ENCODE data around the gene BCL11B. TPM values are rescaled to one million over a fixed set of nuclear protein-coding genes. Genes with fewer than 3 reads are reported as not detected.

BCL11B gene
- total and polyA plus RNA-seq, 9 of the 15 experiments (the other 6 are each of a cell fraction or from before 2014, with no cell fraction given) = 0.09 TPM; not detected in 8

- H2AFZ ChIP-seq (ENCODE audit: low read depth, low read length) = no peak overlapping the region
- no TSS peak for BruUV-seq (replicated peaks)
- intact Hi-C loops (cut with micrococcal nuclease) (no loop called here), in situ Hi-C loops (cut with MboI) (no loop called here)
- no peak overlapping the region for H3K9ac ChIP-seq (ENCODE audit: insufficient read depth in 1 of 2, low read depth in 2 of 2, low read length in 2 of 2)
- no peaks in the 10 kb centered on the region for H4K20me1 ChIP-seq (replicated peaks; ENCODE audit: control insufficient read depth, insufficient read depth, low read length)
- H3K27me3 ChIP-seq (ENCODE audit: control insufficient read depth in 2 of 2, insufficient read depth in 2 of 2, low read length in 2 of 2) = peaks cover 0 to 5% of the 10 kb centered on the region in 2 experiments; a peak in 2 of 5 replicates
- WGBS (ENCODE audit: insufficient coverage, low coverage, missing lambda C conversion rate) = 0% methylated on average over 7 of the region's 10 CpGs
- no peaks in the 10 kb centered on the region for H3K79me2 ChIP-seq (ENCODE audit: control insufficient read depth, insufficient read depth, low read length)
- no peak for DNase-seq (ENCODE audit: extremely low read depth in 1 of 4, low spot score in 3 of 4)
- H3K9me1 ChIP-seq (ENCODE audit: control insufficient read depth, insufficient read depth, low read length) = no peaks in the 10 kb centered on the region
- FAIRE-seq = no peak
- no peaks in the 10 kb centered on the region for H3K9me3 ChIP-seq (replicated peaks; ENCODE audit: control insufficient read depth, insufficient read depth, low read depth, low read length)
- no peak for TF ChIP-seq EZH2 (IDR thresholded peaks at IDR 0.05; ENCODE audit: borderline replicate concordance, low read depth, low read length)
- TF ChIP-seq RBBP5 (IDR thresholded peaks at IDR 0.05; ENCODE audit: borderline replicate concordance, insufficient read depth, low read length, poor library complexity, severe bottlenecking) = no peak
- CTCF ChIA-PET (ENCODE audit: low intra/inter-chr PET ratio) = no interaction called here
- H3K4me3 ChIP-seq = no peak overlapping the region
- ATAC-seq = no peak
- POLR2A ChIA-PET = no interaction called here
- no peaks in the 10 kb centered on the region for H3K4me1 ChIP-seq (replicated peaks in 1 of 2; ENCODE audit: control insufficient read depth in 2 of 2, insufficient read depth in 2 of 2, low read length in 2 of 2)
- H3K4me2 ChIP-seq (ENCODE audit: insufficient read depth, low read length) = no peak overlapping the region
- no peaks in the 10 kb centered on the region for H3K36me3 ChIP-seq (ENCODE audit: control insufficient read depth, insufficient read depth, low read length)
- no peak overlapping the region for H3K27ac ChIP-seq (ENCODE audit: extremely low read depth, low read depth, low read length)
These were observed 146.9 kb downstream of the BCL11B start for GRCh38 chr14:99125113-99125512.

- Histone ChIP-seq H3K4me2 (ENCODE audit: insufficient read depth, low read length) (no peak overlapping the region), H2AFZ (ENCODE audit: low read depth, low read length) (no peak overlapping the region), H3K79me2 (ENCODE audit: control insufficient read depth, insufficient read depth, low read length) (no peaks in the 10 kb centered on the region), H3K9me3 (replicated peaks; ENCODE audit: control insufficient read depth, insufficient read depth, low read depth, low read length) (no peaks in the 10 kb centered on the region), H3K27ac (ENCODE audit: extremely low read depth, low read depth, low read length) (no peak overlapping the region), H3K27me3 (ENCODE audit: control insufficient read depth in 2 of 2, insufficient read depth in 2 of 2, low read length in 2 of 2) (peaks cover 0 to 5% of the 10 kb centered on the region in 2 experiments; a peak in 3 of 5 replicates), H3K9ac (ENCODE audit: insufficient read depth in 1 of 2, low read depth in 2 of 2, low read length in 2 of 2) (no peak overlapping the region), H3K9me1 (ENCODE audit: control insufficient read depth, insufficient read depth, low read length) (no peaks in the 10 kb centered on the region), H3K36me3 (ENCODE audit: control insufficient read depth, insufficient read depth, low read length) (no peaks in the 10 kb centered on the region), H3K4me3 (no peak overlapping the region), H3K4me1 (replicated peaks in 1 of 2; ENCODE audit: control insufficient read depth in 2 of 2, insufficient read depth in 2 of 2, low read length in 2 of 2) (no peaks in the 10 kb centered on the region), H4K20me1 (replicated peaks; ENCODE audit: control insufficient read depth, insufficient read depth, low read length) (no peaks in the 10 kb centered on the region)
- BruUV-seq (replicated peaks) = no TSS peak
- no peak for FAIRE-seq
- intact Hi-C loops (cut with micrococcal nuclease) = no loop called here
- TF ChIP-seq ARNT (IDR thresholded peaks at IDR 0.05) = no peak
- ATAC-seq = no peak
- DNase-seq (ENCODE audit: extremely low read depth in 1 of 4, low spot score in 3 of 4) = no peak
- ChIA-PET POLR2A (no interaction called here), CTCF (ENCODE audit: low intra/inter-chr PET ratio) (no interaction called here)
- WGBS (ENCODE audit: insufficient coverage, low coverage, missing lambda C conversion rate) = 0% methylated on average over 9 of the region's 10 CpGs
- in situ Hi-C loops (cut with MboI) = no loop called here
These were observed 147.4 kb downstream of the BCL11B start for GRCh38 chr14:99124482-99125105.
